Astrocyte of the hippocampus (primary cell): Measurements from ENCODE around the gene IMPG1.

Experiments
- DNase-seq: peaks from one replicate; pipeline ENCODE4 v3.0.0; 2011; ENCODE audit warnings: low read depth, low spot score

IMPG1 gene

GRCh38 chr6:76072562-76072961 lies at the start of gene IMPG1:
Gene IMPG1, minus strand, starts transcription at chr6:76072662. Its CDS starts 174 bp downstream, at chr6:76072488.
- no peak for DNase-seq

GRCh38 chr6:76120302-76120701 lies 47.8 kb upstream of the IMPG1 start:
- DNase-seq: no peak

- DNase-seq: no peak
Observed at GRCh38 chr6:76073281-76073680, 819 bp upstream of the IMPG1 start.

- DNase-seq: no peak
Observed at GRCh38 chr6:76057469-76057868, 15.0 kb downstream of the IMPG1 start.

- DNase-seq: no peak
Observed at GRCh38 chr6:76052314-76052713, 20.1 kb downstream of the IMPG1 start.

- no peak for DNase-seq
Observed at GRCh38 chr6:76043690-76044089, 28.8 kb downstream of the IMPG1 start.

GRCh38 chr6:76035713-76036112 lies 36.7 kb downstream of the IMPG1 start:
- no peak for DNase-seq

- DNase-seq: peak; percentile 16
Observed at GRCh38 chr6:76026101-76026500, 46.4 kb downstream of the IMPG1 start.

- DNase-seq: no peak
Observed at GRCh38 chr6:76014626-76015530, 57.6 kb downstream of the IMPG1 start.

GRCh38 chr6:76004202-76004601 lies 68.3 kb downstream of the IMPG1 start:
- no peak for DNase-seq

- no peak for DNase-seq
Observed at GRCh38 chr6:76003686-76004085, 68.8 kb downstream of the IMPG1 start.

GRCh38 chr6:76003113-76003512 lies 69.3 kb downstream of the IMPG1 start:
- DNase-seq: no peak

- no peak for DNase-seq
Observed at GRCh38 chr6:76000629-76001028, 71.8 kb downstream of the IMPG1 start.

- DNase-seq: peak; percentile 10
Observed at GRCh38 chr6:75997696-75998095, 74.8 kb downstream of the IMPG1 start.

GRCh38 chr6:75993236-75994162 lies 79.0 kb downstream of the IMPG1 start:
- DNase-seq: no peak

- DNase-seq: no peak
Observed at GRCh38 chr6:75991941-75992340, 80.5 kb downstream of the IMPG1 start.

- DNase-seq: no peak
Observed at GRCh38 chr6:75986935-75987334, 85.5 kb downstream of the IMPG1 start.

- no peak for DNase-seq
Observed at GRCh38 chr6:75975904-75976303, 96.6 kb downstream of the IMPG1 start.

- no peak for DNase-seq
Observed at GRCh38 chr6:75970093-75970492, 102.4 kb downstream of the IMPG1 start.

- no peak for DNase-seq
Observed at GRCh38 chr6:75968143-75968542, 104.3 kb downstream of the IMPG1 start.

GRCh38 chr6:75963569-75963968 lies 108.9 kb downstream of the IMPG1 start:
- DNase-seq: no peak

- no peak for DNase-seq
Observed at GRCh38 chr6:75952128-75952527, 120.3 kb downstream of the IMPG1 start.
